ENCODE data around the gene ETV6.

- TF ChIP-seq POLR2A (IDR thresholded peaks at IDR 0.05; ENCODE audit: low read length) (no peak), GATA1 (IDR thresholded peaks at IDR 0.05; ENCODE audit: low read depth, low read length) (no peak)
These were observed 267.3 kb downstream of the ETV6 start for GRCh38 chr12:11916771-11917170.

All from erythroblast (primary cell).